Cardiac septum (tissue), 1 donor: ENCODE measurements around the gene SPATA19. TPM values are rescaled to one million over a fixed set of nuclear protein-coding genes. Genes with fewer than 3 reads are reported as not detected.

Source experiments
- DNase-seq: peaks from one replicate; pipeline ENCODE4 v3.0.0-alpha.2; 2020; ENCODE audit warnings: low spot score
- intact Hi-C: fragments of 100-400 bp; cut with DNase I; formaldehyde crosslinking; loops from one replicate; pipeline ENCODE4 v1.14.0; 2022
- total RNA-seq: library from RNA; stranded (reverse); fragmentation: NEBNext Ultra II Directional; extraction: Animal tissue kit (Norgen Biotek cat#: 25700); gene quantifications from one replicate; pipeline ENCODE4 v1.2.1, GENCODE V29; 2021
- donor health status: DM: no; HTN: no; CAD: no.

SPATA19 gene
- total RNA-seq, 1 donor from 2014 or later, result not detected

GRCh38 chr11:133823614-133824013 lies 21.7 kb downstream of the SPATA19 start:
- intact Hi-C loops, result loop anchor here (5.0 kb wide), 1 partner anchor 661 kb away; no protein-coding TSS in a partner anchor

DNA sequence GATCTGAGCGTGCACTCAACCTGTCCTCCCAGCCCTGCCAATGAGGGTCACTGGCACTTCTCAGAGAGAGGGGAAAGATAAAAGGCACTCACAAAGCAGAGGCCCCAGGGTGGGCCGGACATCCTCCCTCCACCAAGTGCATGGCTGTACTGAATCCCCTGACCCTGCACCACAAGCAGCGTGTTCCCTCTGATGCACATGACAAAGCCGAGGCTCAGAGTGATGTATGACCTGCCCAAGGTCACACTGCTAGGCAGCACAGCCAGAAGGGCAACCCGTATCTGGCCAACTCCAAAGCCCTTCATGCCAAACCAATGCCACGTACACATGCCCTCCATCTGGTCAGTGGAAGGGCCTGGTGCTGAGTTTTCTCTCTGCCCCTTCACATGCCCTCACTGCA lies 22.1 kb downstream of the SPATA19 start:
- DNase-seq, result peak; percentile 69
- intact Hi-C loops, result loop anchor here (5.0 kb wide), 1 partner anchor 661 kb away; no protein-coding TSS in a partner anchor

More at GRCh38 chr11:133823614-133824013, 21.7 kb downstream of the SPATA19 start:
- DNase-seq, result no peak

DNA sequence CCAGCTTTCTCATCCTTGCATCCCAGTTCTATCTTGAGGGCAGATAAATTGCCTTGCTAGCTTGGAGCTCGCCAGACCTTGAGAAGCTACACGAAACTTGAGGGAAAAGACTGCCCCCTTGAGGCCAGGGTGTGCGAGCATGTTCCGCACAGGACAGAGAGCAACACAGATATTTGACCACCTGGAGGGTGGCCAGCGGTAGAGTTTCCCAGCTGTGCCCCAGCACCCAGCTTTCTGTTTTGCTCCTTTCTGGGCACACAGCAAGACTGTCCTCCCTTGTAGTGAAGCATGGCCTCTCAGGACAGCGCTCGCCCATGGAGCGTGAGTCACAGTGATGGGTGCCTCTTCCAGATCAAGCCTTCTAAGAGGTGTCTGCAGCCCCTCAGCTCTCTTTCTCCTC lies 23.5 kb downstream of the SPATA19 start:
- peak; percentile 71 for DNase-seq
- intact Hi-C loops, result loop anchor here (5.0 kb wide), 1 partner anchor 659 kb away; no protein-coding TSS in a partner anchor

GRCh38 chr11:133819746-133820315 lies 25.5 kb downstream of the SPATA19 start:
- peak; percentile 64 for DNase-seq
- intact Hi-C loops, result loop anchor here (5.0 kb wide), 1 partner anchor 658 kb away; no protein-coding TSS in a partner anchor

DNA sequence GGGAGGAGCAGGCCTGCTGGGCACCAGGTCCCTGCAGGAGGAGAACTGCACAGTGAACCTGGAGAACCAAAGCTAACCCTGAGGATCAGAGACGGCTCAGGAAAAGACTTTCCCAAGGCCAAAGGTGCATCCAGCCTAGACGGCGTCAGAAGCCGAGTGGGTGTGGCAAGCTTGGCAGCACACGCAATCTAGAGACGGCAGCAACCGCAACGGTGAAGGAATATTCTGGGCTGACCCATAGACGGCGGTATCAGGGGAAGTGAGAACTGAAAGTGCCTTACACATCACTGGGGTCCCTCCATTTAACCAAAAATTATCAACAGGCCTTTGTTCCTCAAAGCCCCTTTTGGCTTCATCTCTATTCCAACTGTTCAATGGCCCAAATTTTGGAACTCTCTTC lies 26.2 kb downstream of the SPATA19 start:
- intact Hi-C loops, result no loop called here
- DNase-seq, result peak; percentile 27

DNA sequence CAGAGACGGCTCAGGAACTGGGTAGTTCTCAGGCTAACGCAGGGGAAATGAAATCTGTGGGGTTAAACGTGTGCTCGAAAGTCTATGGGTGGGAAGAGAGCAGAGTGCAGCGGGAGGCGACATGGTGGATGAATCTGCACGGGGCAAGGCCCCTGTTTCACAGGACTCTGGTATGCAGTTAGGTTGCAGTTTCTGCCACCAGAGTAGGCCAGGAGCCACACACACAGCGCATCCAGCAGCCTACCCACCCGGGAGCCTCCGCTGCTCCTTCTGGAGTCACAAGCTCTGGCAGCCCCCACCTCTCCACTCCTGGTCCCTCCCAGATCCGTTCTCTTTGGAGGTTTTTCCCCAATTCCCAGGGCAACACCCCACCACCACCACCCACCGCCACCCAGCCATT lies 27.0 kb downstream of the SPATA19 start:
- intact Hi-C loops, result no loop called here
- DNase-seq, result peak; percentile 27

- intact Hi-C loops, result no loop called here
- peak; percentile 56 for DNase-seq
Measured at GRCh38 chr11:133817449-133817848, 27.9 kb downstream of the SPATA19 start.

DNA sequence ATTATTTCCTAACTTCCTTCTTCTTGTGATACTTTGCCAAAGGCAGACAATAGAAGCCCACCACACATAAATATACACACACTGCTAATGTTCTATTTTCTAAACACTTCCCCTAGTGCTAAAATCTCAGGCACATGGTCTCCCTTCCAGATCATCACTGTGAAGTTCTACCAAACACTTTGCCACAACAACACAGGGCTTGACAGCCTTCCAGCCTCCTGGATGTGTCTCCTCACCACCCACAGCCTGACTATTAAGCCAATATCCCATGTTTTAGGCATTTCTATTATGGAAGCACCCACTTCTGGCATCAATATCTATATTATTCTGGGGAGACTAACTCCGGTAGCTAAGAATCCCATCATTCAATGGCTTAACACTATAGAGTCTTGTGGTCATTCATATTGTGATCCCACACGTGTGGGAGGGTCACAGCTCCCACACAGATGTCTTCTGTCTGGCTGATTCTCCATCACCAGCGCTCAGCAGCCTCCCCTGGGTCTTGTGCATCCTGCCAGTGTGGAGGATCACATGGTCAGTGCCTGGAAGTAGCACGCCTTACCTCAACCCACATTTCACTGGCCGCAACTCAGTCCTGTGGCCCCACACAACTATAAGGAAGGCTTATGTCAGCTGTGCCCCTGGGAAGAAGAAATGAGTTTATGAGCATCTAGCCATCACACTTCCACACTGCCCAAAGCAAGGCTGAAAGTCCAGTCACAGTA lies 29.0 kb downstream of the SPATA19 start:
- DNase-seq, result no peak
- intact Hi-C loops, result no loop called here

DNA sequence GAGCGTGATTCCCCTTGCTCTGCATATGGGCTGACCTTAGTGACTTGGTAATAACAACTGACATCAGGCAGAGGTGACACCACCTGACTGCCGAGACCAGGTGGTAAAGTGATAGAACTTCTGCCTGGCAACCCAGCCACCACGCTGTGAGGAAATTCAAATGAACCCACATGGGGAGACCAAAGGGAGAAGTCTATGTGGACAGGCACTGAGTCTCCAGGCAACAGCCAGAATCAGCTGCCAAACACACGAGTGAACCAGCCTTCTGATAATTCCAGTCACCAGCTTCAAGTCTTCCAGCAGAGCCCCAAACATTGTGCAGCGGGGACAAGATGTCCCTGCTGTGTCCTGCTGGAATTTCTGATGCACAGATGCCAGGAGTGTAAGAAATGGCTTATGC lies 29.7 kb downstream of the SPATA19 start:
- DNase-seq, result no peak
- intact Hi-C loops, result no loop called here

DNA sequence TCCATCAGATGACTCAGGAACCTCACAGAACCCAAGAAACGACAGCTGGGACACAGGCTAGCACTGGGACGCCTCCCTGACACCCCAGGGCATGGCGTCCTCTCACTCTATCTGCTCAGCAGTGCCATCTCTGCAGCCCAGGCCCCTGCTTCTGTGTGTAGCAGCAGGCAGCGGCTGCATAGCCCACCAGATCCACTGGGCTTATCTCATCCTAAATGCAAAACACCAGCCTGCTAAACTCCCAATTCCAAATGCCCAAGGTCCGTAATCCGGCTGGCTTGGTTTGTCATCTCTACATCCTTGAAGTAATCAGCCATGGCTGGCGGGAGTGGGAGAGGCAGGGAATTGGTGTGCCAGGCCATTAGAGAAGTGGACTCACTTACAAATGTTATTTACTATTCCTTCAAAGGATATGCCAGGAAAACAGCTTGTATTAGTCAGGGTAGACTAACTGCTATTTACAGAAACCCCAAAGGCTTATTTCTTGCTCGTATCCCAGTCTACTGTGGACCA lies 30.7 kb downstream of the SPATA19 start:
- intact Hi-C loops, result no loop called here
- no peak for DNase-seq

- peak; percentile 19 for DNase-seq
- intact Hi-C loops, result no loop called here
Measured at GRCh38 chr11:133811850-133812685, 33.2 kb downstream of the SPATA19 start.

- no peak for DNase-seq
- intact Hi-C loops, result no loop called here
Measured at GRCh38 chr11:133810766-133811165, 34.5 kb downstream of the SPATA19 start.

DNA sequence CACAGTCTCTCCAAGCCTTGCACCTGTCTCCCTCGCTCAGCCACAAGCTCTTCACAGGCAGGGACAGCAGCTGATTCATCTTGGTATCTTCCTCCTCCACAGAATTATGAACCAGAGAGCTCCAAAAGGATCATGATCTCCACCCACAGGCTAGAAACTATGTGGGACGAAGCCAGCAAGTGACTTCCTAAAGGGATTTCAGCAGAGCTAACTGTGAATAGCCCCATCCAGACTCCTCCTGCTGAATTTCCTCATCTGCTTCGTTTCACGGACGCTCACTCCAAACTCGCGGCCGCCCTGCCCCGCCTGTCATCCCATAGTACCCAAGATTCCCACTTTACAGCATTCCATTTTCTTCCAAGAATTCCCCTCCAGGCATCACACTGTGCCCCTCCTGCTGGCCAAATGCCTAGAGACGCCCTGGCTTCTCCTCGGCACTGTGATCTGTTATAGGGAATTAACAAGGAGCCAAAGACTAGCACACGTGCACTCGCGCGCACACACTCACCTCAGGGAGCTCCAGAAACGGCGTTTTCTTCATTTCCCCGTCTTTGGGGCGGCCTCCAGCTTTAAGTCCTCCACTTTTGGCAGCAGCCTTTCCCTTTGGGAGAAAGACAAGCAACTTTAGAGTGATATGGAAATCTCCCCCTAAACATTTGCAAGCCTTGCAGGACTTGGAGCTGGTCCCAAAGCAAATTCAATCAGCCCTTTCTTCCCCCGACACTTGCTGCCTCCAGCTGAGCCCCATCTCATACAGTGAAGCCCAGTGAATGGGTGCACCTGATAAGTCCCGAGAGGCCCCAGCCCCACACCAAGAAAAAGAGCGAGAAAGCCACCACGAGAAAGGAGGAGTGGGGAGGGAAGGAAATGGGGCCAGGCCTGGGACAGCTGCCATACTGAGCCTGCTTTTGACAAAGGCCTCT lies 35.5 kb downstream of the SPATA19 start:
- intact Hi-C loops, result no loop called here
- peak; percentile 35 for DNase-seq

GRCh38 chr11:133808393-133809140 lies 36.7 kb downstream of the SPATA19 start:
- intact Hi-C loops, result no loop called here
- peak; percentile 53 for DNase-seq

- intact Hi-C loops, result no loop called here
- DNase-seq, result no peak
Measured at GRCh38 chr11:133803026-133803425, 42.3 kb downstream of the SPATA19 start.

- no peak for DNase-seq
- intact Hi-C loops, result no loop called here
Measured at GRCh38 chr11:133801356-133801755, 44.0 kb downstream of the SPATA19 start.

GRCh38 chr11:133800666-133801065 lies 44.6 kb downstream of the SPATA19 start:
- no peak for DNase-seq
- intact Hi-C loops, result no loop called here

DNA sequence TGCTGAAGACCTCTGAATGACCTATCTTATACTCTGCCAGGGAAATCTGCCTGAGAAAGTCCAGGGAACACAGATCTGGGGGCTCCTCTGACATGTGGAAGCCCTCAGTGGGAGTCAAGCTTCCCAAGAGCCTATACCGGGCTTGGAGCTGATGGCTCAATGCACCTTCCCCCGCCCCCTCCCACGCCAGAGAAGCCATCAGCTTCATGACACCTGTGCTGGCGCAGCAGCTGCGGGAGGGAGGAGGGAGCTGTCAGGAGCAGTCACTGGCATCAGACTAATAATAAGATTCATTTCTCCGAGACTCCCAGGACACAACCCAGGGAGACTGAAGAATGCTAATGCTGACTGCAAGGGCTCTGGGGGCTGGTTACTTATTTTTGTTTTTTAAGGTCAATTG lies 47.8 kb downstream of the SPATA19 start:
- intact Hi-C loops, result no loop called here

More for the DNA sequence above, 47.8 kb downstream of the SPATA19 start:
- no peak for DNase-seq
